GM12891 (cell line): ENCODE data around the gene SSU72.

Experiments
- POLR2A ChIP-seq: IDR thresholded peaks from 2 replicates; pipeline ENCODE4 v1.6.1; 2011; ENCODE audit warnings: low read depth, low read length, control low read depth
- POLR2AphosphoS5 ChIP-seq: IDR thresholded peaks from 2 replicates; pipeline ENCODE4 v1.6.1; 2011; ENCODE audit warnings: low read depth, low read length, control low read depth

GRCh38 chr1:1597275-1597930 is 22.7 kb upstream of the SSU72 start:
- no peak for TF ChIP-seq POLR2A
- TF ChIP-seq POLR2AphosphoS5 = no peak
